HG03457 (cell line): ENCODE data around the gene LENG1.
"Not testable (repeated sequence)": the region's sequence is repeated elsewhere in the genome, so short reads cannot be mapped to it uniquely, and the experiment has no call there.

Experiments used
- ATAC-seq: cut with Tn5 transposase; IDR thresholded peaks from one replicate; pipeline ENCODE4 v1.9.1; 2021; ENCODE audit warnings: moderate number of reproducible peaks; ENCODE audit not compliant: unreplicated experiment

LENG1 gene

GRCh38 chr19:54189735-54190502 is 30.4 kb upstream of the LENG1 start:
- ATAC-seq: peak; percentile 35

GRCh38 chr19:54189145-54189734 is 29.7 kb upstream of the LENG1 start, which contains the start of gene MBOAT7:
Gene MBOAT7 (minus strand): TSS chr19:54189580. CDS start chr19:54188508, 1,072 bp downstream.
- peak; percentile 31 for ATAC-seq

GRCh38 chr19:54188215-54188871 is 28.8 kb upstream of the LENG1 start:
- ATAC-seq: no peak

GRCh38 chr19:54186934-54187381 is 27.4 kb upstream of the LENG1 start:
- no peak for ATAC-seq

- no peak for ATAC-seq
Observed at GRCh38 chr19:54186351-54186750, 26.8 kb upstream of the LENG1 start.

GRCh38 chr19:54183431-54183830 is 23.9 kb upstream of the LENG1 start:
- no peak for ATAC-seq

- ATAC-seq: not testable (repeated sequence)
Observed at GRCh38 chr19:54181894-54182293, 22.4 kb upstream of the LENG1 start.

- no peak for ATAC-seq
Observed at GRCh38 chr19:54180691-54181091, 21.2 kb upstream of the LENG1 start.

GRCh38 chr19:54179921-54180461 is 20.5 kb upstream of the LENG1 start:
- no peak for ATAC-seq

GRCh38 chr19:54179262-54179852 is 19.8 kb upstream of the LENG1 start:
- ATAC-seq: no peak

GRCh38 chr19:54178581-54179261 is 19.2 kb upstream of the LENG1 start:
- no peak for ATAC-seq

- no peak for ATAC-seq
Observed at GRCh38 chr19:54173951-54174834, 14.7 kb upstream of the LENG1 start.

GRCh38 chr19:54173359-54173699 is 13.8 kb upstream of the LENG1 start:
- ATAC-seq: no peak

GRCh38 chr19:54172471-54173358 is 13.2 kb upstream of the LENG1 start, which contains the start of gene TMC4:
Gene TMC4 (minus strand): TSS chr19:54173160. CDS start chr19:54173117, 43 bp downstream.
- ATAC-seq: no peak

- not testable (repeated sequence) for ATAC-seq
Observed at GRCh38 chr19:54171736-54172431, 12.4 kb upstream of the LENG1 start.

- ATAC-seq: no peak
Observed at GRCh38 chr19:54169149-54169740, 9.7 kb upstream of the LENG1 start.

- ATAC-seq: no peak
Observed at GRCh38 chr19:54168174-54168917, 8.8 kb upstream of the LENG1 start.
